ENCODE data around the gene ERC2. TPM values are rescaled to one million over a fixed set of nuclear protein-coding genes. Genes with fewer than 3 reads are reported as not detected.

ERC2 gene
- total RNA-seq, 2 experiments from 2014 or later = not detected

DNA sequence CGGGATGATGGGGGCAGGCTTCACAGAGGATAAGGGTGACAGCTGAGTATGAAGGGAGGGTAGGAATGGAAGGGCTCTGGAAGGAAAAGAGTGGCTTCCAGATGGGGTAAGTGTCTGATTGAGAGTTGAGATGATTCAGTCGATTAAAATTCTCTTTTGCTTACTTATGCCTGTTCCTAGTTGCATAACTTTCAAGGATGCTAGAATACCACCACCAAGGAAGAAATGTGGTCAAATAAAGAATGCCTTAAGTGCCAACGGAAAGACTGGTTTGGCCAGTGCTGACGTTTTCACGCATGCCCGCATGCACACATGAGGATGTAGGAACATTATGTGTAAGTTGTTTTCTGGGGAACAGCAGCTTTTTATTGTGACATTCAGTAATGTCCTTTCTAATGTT lies 717.7 kb downstream of the ERC2 start:
- H3K4me2 ChIP-seq (ENCODE audit: low read length) = no peak overlapping the region
- TF ChIP-seq, protein P1, sequence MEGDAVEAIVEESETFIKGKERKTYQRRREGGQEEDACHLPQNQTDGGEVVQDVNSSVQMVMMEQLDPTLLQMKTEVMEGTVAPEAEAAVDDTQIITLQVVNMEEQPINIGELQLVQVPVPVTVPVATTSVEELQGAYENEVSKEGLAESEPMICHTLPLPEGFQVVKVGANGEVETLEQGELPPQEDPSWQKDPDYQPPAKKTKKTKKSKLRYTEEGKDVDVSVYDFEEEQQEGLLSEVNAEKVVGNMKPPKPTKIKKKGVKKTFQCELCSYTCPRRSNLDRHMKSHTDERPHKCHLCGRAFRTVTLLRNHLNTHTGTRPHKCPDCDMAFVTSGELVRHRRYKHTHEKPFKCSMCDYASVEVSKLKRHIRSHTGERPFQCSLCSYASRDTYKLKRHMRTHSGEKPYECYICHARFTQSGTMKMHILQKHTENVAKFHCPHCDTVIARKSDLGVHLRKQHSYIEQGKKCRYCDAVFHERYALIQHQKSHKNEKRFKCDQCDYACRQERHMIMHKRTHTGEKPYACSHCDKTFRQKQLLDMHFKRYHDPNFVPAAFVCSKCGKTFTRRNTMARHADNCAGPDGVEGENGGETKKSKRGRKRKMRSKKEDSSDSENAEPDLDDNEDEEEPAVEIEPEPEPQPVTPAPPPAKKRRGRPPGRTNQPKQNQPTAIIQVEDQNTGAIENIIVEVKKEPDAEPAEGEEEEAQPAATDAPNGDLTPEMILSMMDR (conservative IDR thresholded peaks at IDR 0.05; ENCODE audit: low read length) = no peak
- TF ChIP-seq EZH2phosphoT487 (IDR thresholded peaks at IDR 0.05; ENCODE audit: borderline replicate concordance, low read depth, low read length) = no peak
- CTCF ChIA-PET (ENCODE audit: unreplicated experiment) = no interaction called here
- peaks cover 22% of the 10 kb centered on the region for H3K4me1 ChIP-seq (ENCODE audit: insufficient read depth, low read length, poor library complexity, severe bottlenecking)
- H2AFZ ChIP-seq (ENCODE audit: low read length) = no peak overlapping the region
- no peak overlapping the region for H3K27ac ChIP-seq (ENCODE audit: low read depth, low read length, poor library complexity, severe bottlenecking)
- no peaks in the 10 kb centered on the region for H3K79me2 ChIP-seq (ENCODE audit: insufficient read depth, low read depth, low read length)
- no peaks in the 10 kb centered on the region for H3K9me3 ChIP-seq (ENCODE audit: low read length)
- no peak overlapping the region for H3K4me3 ChIP-seq (ENCODE audit: low read depth, low read length, poor library complexity, severe bottlenecking)
- POLR2A ChIA-PET = interaction anchor here (0.8 to 1.3 kb wide), 2 partner anchors 18 to 38 kb away, joined by 3 read pairs; no protein-coding TSS in a partner anchor
- BruUV-seq (replicated peaks) = no TSS peak
- intact Hi-C loops (cut with micrococcal nuclease; ENCODE audit: unreplicated experiment) = no loop called here
- no peaks in the 10 kb centered on the region for H4K20me1 ChIP-seq (ENCODE audit: insufficient read depth, low read length)
- H3K36me3 ChIP-seq (ENCODE audit: insufficient read depth, low read length) = no peaks in the 10 kb centered on the region
- no peak for DNase-seq (ENCODE audit: low spot score)
- H3K9me2 ChIP-seq (ENCODE audit: insufficient read depth, low read length) = no peaks in the 10 kb centered on the region

GRCh38 chr3:55749036-55749435 lies 719.2 kb downstream of the ERC2 start:
- Histone ChIP-seq H3K9me3 (ENCODE audit: low read length) (peaks cover 13% of the 10 kb centered on the region; the same call in 1 of the 2 replicates), H3K36me3 (ENCODE audit: insufficient read depth, low read length) (no peaks in the 10 kb centered on the region; the same call in 1 of the 2 replicates), H3K79me2 (ENCODE audit: insufficient read depth, low read depth, low read length) (no peaks in the 10 kb centered on the region), H4K20me1 (ENCODE audit: insufficient read depth, low read length) (no peaks in the 10 kb centered on the region), H3K4me1 (ENCODE audit: insufficient read depth, low read length, poor library complexity, severe bottlenecking) (peaks cover 22% of the 10 kb centered on the region), H3K4me3 (ENCODE audit: low read depth, low read length, poor library complexity, severe bottlenecking) (no peak overlapping the region), H3K4me2 (ENCODE audit: low read length) (no peak overlapping the region), H3K9me2 (ENCODE audit: insufficient read depth, low read length) (no peaks in the 10 kb centered on the region), H3K27ac (ENCODE audit: low read depth, low read length, poor library complexity, severe bottlenecking) (no peak overlapping the region), H2AFZ (ENCODE audit: low read length) (no peak overlapping the region)
- no peak for DNase-seq (ENCODE audit: low spot score)
- TF ChIP-seq, protein P1 (conservative IDR thresholded peaks at IDR 0.05; ENCODE audit: low read length) = no peak
- no peak for TF ChIP-seq EZH2phosphoT487 (IDR thresholded peaks at IDR 0.05; ENCODE audit: borderline replicate concordance, low read depth, low read length)
- CTCF ChIA-PET (ENCODE audit: unreplicated experiment) = no interaction called here
- intact Hi-C loops (cut with micrococcal nuclease; ENCODE audit: unreplicated experiment) = loop anchor here (5.0 kb wide), 1 partner anchor 148 kb away; no protein-coding TSS in a partner anchor
- no TSS peak for BruUV-seq (replicated peaks)
- POLR2A ChIA-PET = interaction anchor here (0.5 to 1.5 kb wide), 2 partner anchors 117 to 468 kb away, joined by 3 to 4 read pairs; no protein-coding TSS in a partner anchor

GRCh38 chr3:55746808-55747413 lies 721.4 kb downstream of the ERC2 start:
- peak; percentile 67 for DNase-seq (ENCODE audit: low spot score)
- Histone ChIP-seq H3K27ac (ENCODE audit: low read depth, low read length, poor library complexity, severe bottlenecking) (peak overlapping the region; percentile 12), H3K9me3 (ENCODE audit: low read length) (peaks cover 16% of the 10 kb centered on the region; the same call in 1 of the 2 replicates), H3K9me2 (ENCODE audit: insufficient read depth, low read length) (no peaks in the 10 kb centered on the region), H3K4me1 (ENCODE audit: insufficient read depth, low read length, poor library complexity, severe bottlenecking) (peaks cover 19% of the 10 kb centered on the region), H3K36me3 (ENCODE audit: insufficient read depth, low read length) (no peaks in the 10 kb centered on the region; the same call in 1 of the 2 replicates), H2AFZ (ENCODE audit: low read length) (peak overlapping the region; percentile 78; the same call in 1 of the 2 replicates), H3K79me2 (ENCODE audit: insufficient read depth, low read depth, low read length) (no peaks in the 10 kb centered on the region), H4K20me1 (ENCODE audit: insufficient read depth, low read length) (no peaks in the 10 kb centered on the region), H3K4me2 (ENCODE audit: low read length) (peak overlapping the region; percentile 7; the same call in 1 of the 2 replicates), H3K4me3 (ENCODE audit: low read depth, low read length, poor library complexity, severe bottlenecking) (no peak overlapping the region)
- ChIA-PET POLR2A (interaction anchor here (0.7 to 3.2 kb wide), 4 partner anchors 12 to 38 kb away, joined by 3 to 18 read pairs (median 4); no protein-coding TSS in a partner anchor), CTCF (ENCODE audit: unreplicated experiment) (interaction anchor here (0.8 to 1.8 kb wide), 5 partner anchors 10 to 30 kb away, joined by 3 to 7 read pairs (median 5); no protein-coding TSS in a partner anchor)
- intact Hi-C loops (cut with micrococcal nuclease; ENCODE audit: unreplicated experiment) = loop anchor here (1.0 to 5.0 kb wide), 3 partner anchors 22 to 262 kb away; no protein-coding TSS in a partner anchor
- TF ChIP-seq, protein P1 (conservative IDR thresholded peaks at IDR 0.05; ENCODE audit: low read length) = peak; percentile 87
- no peak for TF ChIP-seq EZH2phosphoT487 (IDR thresholded peaks at IDR 0.05; ENCODE audit: borderline replicate concordance, low read depth, low read length)
- BruUV-seq (replicated peaks) = no TSS peak

Measured in OCI-LY7 (cell line).